ENCODE measurements around the gene FANCC.
"Not testable (repeated sequence)": the region's sequence is repeated elsewhere in the genome, so short reads cannot be mapped to it uniquely, and the experiment has no call there.

The FANCC gene

DNA sequence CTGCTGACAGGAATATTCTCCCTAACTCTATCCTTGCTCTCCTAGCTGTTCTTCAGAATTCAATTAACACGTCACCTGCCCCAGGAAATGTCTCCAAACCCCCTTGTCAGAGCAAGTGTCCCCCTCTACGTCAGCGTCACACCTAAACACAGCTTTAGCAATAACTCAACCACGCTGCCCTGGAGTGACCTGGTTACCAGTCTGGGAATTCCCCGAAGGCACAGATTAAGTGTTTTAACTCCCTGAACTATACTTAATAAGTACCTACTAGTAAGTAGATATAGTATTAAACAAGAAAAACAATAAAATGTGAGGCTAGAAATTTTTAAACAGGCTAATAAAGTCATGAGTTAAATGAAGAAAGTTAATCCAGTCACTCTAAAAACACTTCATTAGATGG is 78.4 kb downstream of the FANCC start:
- DNase-seq = no peak

DNA sequence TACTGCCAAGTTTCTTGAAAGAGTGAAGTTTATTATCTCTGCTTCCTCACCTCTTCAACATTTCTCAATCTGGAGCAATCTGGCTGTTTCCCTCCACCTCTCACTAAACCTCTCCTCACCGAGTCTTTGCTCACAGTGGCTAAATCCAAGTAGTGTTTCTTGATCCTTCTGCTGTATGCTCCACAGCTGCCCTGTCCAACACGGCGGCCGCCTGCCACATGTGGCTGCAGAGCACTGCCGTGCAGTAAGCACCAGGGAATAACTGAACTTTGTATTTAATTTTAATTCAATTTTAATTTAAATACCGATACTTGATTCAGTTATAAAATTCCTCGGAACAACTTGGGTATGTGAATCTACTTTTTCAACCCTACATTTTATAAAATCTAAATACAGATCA is 80.2 kb downstream of the FANCC start:
- no peak for DNase-seq

DNA sequence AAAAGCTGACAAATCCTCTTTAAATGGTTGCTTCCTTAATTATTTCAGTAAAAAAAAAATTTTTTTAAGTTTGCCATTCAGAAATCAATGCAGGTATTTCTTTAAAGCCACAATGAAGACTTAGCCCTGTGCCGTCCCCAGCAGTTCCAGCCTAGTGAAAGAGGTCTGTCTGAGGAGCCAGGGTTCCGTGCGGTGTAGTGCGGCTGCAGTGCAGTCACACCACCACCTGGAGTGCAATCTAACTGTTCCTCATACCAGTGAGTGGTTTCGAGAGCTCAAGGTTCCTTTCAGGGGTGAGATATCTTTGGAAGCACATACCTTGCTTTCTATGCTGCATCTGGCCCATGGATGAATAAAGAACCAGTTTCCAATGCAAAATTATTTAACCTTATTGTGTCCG is 87.5 kb downstream of the FANCC start:
- DNase-seq = no peak

DNA sequence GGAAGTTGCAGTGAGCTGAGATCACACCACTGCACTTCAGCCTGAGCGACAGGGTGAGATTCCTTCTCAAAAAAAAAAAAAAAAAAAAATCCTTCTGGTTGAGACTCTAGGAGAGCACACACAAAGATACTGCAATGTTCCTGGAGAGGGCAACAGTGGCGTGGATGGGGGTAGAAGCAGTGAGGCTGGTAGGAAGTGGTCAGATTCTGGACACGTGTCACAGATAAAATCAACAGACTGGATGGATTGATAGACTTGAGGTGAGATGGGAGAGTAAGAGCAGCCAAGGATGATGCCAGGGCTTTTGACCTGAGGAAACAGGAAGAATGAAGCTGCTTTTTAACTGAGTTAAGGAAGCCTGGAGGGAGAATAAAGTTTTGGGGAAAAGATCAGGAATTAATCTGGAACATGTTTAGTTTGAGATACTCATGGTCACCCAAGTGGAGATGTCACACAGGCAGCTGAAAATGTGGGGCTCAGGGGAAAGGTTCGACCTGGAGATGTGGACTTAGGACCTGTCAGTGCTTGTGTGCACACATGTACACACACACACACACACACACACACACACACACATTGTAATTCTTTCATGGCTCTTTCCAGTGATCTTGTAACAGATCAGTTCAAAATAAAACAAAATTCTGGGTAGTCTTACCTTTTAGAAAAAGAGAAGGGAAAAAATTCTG is 88.1 kb downstream of the FANCC start:
- DNase-seq = no peak

DNA sequence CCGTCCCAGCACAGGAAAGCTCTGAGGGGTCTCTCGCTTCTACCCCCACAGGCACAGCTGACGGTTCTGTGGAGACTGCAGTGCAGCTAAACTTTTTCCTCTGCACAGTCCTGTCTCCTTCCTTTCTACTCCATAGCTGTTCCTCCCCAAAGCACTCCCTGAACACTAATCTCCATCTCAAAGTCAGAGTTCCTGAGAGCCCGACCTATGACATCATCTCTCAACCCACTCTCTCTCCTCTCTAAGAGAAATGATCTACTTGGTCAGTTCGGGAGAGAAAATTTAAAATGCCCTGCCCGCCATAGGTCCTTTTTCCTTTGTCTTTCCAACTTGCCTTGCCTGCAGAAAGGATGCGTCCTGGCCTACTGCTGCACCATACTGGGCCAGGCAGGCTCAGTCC is 90.6 kb downstream of the FANCC start:
- no peak for DNase-seq

DNA sequence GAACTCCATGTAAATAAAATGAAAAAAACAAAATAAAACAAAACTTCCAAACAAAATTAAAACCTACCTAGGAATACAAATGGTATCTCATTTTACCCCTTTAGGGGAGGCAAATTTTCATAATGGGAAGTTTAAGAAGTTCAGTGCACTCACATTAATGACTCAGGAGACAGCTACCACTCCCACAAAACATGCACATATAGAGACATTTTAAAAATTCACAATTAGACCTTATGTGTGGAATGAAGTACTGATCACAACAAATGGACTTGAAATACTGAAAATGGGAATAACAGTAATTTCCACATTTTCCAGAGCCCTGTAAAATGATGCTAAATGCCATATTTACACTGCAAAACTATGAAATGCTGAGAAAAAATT is 91.8 kb downstream of the FANCC start:
- no peak for DNase-seq

DNA sequence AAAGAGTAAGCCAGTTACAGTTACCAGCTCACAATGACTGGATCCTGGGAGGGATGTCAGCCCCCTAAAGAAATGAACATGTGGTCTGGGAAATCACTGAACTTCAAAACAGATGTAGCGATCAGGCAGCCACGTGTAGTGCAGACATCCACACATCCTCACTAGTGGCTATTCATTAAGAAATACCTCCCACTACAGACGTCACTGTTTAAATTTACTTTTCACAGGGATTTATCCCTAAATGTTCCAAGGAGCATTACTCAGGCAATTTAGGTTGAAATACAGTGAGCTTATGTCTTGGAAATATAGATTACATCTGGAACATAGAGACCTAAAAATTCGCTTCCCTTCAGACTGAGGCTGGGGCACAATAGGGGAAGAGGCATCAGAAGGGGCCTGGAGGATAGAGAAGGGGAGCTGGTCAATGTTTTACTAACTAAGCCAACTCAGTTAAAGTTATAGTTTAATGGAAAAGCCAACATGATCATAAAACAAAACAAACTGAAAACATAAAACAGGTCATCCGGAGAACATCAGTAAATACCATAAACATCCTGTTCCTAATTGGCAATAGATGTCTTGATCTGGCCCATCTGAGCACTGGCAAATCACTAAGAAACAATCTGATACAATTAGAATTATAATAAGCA is 92.3 kb downstream of the FANCC start:
- DNase-seq = no peak

DNA sequence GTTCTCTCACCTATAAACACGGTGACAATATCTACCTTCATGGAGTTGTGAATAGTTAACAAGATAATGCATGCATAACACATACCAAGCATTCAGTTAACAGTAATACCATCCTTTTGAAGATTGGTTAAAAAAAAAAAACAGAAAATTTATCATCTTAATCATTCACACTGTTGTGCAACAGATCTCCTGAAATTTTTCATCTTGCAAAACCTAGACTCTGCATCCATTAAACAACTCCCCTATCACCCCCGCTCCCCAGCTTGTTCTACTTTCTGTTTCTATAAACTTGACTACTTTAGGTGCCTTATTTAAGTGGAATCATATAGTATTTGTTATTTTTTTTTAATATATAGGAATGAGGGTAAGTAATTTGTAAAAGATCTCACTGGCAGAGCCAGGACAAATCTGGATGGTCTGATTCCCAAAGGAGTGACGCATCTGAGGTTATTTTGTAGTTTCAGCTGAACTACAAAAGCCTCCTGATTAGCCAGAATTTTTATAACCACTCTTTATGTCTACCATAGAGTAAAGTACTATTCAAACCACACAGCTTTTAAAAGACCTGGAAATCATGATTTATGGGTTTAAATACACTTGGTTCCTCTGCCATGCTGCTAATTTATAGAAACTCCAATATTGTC is 93.0 kb downstream of the FANCC start:
- DNase-seq = no peak

DNA sequence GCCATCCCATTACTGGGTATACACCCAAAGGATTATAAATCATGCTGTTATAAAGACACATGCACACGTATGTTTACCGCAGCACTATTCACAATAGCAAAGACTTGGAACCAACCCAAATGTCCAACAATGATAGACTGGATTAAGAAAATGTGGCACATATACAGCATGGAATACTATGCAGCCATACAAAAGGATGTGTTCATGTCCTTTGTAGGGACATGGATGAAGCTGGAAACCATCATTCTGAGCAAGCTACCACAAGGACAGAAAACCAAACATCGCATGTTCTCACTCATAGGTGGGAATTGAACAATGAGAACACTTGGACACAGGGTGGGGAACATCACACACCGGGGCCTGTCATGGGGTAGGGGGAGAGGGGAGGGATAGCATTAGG is 97.2 kb downstream of the FANCC start:
- not testable (repeated sequence) for DNase-seq

DNA sequence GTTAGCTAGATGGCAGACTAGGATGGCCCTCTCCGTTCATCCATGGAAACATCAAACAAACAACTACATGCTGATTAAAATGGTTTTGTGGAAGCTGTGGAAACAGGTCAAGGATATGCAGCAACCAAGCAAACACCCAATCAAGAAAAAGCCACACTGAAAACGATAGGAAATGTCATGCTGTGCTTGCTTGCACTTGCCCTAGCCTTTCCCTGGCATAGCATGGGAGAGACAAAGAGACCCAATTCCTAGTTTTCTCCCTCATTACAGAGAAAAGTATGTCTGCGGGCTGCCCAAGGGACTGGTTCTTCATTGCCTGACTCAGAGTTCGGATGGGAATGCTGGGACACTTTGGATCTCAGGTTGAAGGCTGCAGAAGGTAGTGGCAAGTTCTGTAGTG is 98.7 kb downstream of the FANCC start:
- no peak for DNase-seq

DNA sequence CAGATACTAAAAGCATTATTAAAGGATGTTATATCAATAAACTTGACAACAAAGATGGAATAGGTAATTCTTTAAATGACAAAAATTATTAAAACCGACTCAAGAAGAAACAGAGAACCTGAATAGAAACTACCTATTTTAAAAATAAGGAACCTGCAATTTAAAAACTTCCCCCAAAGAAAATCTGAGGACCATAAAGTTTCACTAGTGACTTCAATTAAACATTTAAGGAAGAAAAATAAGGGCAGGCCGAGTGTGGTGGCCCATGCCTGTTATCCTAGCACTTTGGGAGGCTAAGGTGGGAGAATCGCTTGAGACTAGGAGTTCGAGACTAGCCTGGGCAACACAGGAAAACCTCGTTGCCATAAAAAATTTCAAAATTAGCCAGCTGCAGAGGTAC is 99.6 kb downstream of the FANCC start:
- no peak for DNase-seq

DNA sequence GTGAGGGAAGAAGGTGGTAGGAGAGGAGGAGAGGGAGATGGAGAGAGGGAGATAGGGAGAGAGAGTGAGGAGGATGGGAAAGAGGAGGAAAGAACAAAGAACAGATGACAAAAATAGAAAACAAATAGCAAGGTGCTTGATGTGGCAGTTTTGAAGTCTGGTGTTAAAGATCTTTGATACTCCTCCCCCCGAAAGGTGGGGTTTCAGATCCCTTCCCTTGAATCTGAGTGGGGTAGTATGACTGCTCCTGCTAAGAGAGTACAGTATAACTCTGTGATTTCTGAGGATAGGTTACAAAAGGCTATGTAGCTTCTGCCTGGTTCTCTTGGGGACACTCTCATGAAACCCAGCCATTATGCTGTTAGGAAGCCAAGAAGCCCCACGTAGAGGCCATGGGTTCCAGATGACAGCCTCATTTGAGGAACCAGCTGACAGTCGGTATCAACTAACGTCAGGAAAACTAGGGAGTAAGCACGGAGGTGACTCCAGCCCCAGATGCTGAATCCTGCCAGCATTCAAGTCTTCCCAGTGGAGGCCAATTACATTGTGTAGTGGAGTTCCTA is 102.1 kb downstream of the FANCC start:
- DNase-seq = no peak

DNA sequence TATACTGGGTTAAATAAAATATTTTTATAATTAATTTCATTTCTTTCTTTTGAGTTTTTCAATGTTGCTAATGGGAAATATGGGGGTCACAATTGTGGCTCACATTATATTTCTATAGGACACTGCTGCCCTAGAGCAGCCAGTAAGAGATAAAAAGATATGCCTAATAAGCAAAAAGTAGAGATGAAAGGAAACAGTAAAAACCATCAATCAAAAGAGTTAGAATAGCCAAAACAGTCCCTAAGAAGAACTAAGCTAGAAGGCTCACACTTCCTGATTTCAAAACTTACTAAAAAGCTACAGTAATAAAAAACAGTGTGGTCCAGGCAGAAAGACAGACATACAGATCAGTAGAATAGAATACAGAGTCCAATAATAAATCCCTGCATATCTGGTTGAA is 104.4 kb downstream of the FANCC start:
- DNase-seq = no peak

DNA sequence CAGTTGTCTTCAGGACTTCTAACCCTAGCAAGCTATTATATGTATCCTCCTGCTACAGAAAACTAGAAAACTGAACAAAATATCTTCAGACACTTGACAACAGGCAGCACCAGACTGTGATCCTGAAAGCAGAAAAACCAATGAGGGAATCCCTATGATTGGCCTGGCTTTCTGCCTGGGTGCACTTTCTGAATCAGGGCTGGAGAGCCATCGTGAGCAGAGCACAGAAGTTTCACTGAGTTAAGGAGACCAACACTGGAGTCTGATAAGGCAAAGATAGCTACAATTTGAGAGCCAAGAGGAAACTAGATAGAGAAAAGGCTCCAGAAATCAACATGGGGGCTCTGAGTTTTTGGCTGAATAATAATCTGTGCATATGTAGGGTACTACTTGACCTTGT is 106.5 kb downstream of the FANCC start:
- no peak for DNase-seq

DNA sequence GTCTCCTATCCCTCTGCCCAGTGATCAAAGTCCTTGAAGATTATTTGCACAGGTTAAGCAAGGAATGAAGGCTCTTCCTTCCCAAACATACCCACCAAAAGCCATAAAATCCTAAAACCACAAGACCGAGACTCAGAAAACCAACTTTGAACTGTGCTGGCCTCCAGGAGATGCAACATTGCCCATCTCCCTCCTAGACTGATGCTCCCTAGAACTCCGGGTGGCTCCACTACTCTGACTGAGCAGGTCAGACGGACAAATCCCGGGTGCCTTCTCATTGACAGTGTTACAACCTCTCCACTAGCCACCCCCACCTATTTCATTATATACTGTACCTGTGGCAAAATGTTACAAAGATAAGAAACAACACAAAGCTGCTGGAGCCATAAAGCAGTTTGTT is 110.1 kb downstream of the FANCC start:
- no peak for DNase-seq

DNA sequence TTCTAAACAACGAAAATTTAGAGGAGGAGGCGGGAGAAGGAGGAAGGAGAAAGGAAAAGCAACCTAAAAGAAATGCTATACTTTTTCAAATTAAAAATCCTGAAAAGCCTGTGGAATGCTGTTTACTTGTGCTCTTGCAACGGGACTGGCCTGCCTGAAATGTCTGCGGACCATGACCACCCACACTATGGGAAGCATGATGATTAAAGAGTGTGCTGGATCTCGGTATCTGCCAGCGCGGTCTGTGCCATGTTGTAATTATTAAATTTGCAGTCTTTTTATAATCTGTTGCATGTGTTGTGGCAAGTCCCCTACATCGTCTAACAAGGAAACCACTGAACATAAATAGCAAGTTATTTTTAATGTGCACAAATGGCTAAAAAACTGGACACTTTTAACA is 111.4 kb downstream of the FANCC start:
- DNase-seq = no peak

DNA sequence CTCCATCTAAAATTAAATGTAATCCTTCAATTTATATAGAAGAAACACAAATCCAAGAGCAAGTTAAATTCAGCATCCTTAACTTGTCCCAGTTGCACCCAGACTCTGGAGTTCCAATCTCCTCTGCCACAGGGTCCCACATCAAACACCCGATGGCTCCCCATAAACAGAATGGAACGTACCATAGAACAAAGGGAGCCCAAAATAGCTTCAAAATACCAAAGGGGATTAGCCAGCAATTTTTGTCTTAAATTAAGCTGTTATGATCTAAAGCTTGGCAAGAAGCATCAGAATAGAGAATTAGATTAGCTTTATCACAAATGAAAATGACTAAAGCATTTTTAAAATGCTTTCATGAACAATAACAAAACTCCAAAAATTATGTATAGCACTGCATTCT is 112.8 kb downstream of the FANCC start:
- DNase-seq = no peak

DNA sequence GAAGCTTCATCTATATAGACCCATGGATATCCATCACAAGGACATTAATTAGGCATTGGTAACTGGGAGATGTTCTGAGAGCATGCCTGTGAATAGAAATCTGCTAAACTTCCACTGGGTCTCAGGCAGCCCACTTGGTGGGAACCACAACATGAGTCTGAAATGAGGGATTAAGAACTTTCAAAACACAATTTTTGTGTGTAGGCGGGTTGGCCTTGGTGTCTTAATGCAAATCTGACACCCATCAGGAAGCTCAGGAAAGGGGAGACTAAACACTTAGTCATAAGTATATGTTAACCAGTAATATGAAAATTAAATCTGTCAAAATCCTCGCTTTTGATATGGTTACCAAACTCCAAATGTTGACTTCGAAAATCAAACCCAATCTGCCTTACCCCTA is 113.2 kb downstream of the FANCC start:
- no peak for DNase-seq

DNA sequence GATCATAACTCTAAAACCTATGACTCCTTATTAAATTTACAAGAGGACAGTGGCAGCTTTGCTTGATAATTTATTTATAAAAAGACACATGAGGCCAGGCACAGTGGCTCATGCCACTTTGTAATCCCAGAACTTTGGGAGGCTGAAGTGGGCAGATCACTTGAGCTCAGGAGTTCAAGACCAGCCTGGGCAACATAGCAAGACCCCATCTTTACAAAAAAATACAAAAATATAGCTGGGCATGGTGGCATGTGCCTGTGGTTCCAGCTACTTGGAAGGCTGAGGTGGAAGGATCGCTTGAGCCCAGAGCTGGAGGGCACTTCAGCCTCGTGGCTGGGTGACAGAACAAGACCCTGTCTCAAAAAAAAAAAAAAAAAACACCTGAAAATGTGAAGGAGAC is 114.5 kb downstream of the FANCC start:
- not testable (repeated sequence) for DNase-seq

DNA sequence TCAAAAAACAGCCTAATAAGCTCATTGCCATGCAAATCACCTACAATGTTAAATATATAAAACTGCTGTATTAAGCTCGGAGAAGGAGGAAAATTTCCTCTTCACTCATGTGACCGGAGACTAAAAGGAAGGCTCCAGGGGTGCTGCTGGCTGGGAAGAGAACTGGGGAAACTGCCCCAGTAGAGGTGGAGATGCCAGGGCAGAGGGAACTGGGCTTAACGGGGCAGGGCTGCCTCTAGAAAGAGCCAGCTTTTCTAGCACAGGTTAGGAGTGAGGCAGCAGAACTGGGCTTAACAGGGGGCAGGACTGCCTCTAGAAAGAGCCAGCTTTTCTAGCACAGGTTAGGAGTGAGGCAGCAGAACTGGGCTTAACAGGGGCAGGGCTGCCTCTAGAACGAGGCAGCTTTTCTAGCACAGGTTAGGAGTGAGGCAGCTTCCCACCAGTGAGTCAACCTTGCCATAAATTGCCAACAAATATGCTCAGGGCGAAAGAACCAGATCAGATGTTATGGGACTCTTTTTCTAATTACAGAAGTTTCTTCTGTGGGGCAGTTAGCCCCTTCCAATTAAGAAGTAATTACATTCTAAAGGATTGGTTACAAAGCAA is 115.3 kb downstream of the FANCC start:
- no peak for DNase-seq

DNA sequence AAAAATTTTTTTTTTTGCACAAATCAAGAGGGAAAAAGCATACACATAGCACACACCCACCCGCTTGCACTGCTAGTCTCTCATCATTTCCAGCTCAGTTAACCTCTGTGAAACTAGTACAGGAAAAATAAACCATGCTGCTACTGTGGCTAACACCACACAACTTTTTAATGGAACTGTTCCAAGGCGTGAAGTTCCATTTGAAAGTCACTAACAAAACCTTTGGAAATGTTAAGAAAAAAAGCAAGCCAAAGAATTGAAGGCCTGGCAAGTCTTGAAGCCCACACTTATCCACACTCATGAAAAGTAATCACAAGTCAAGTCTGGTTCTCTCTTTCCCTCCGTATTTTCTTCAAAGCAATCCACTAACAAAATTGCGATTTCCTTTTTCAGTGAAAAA is 116.3 kb downstream of the FANCC start:
- DNase-seq = no peak

DNA sequence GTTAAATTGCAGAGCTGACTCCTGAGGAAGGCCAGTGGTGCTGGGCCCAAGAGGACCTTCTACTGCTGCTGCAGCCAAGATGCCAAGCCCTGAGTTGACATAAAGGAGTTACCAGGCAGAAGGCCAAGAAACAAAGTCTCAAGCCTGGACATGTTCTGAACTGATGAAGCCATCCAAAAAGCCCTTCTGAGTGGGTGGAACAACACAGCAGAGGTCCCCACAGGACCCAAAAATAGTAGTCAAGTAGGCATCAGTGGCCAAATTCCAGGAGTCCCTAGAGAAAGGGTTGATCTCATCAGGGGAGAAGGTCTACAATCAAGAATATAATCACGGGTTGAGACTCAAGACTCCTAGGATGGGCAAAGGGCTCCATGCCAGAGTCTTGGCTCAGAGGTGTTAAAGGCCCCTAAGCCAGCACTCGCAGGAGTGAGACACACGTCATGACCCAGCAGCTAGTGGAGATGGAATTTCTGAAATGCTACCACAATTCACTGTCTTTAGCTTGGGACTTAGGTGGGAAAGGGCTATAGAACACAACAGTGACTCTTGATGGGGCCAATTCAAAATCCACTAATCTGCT is 119.7 kb downstream of the FANCC start:
- DNase-seq = peak in 2 of 56 donors; percentile 19 to 25

All from amygdala (tissue), 56 donors.